Neural crest cell (in vitro differentiated cells): ENCODE results near the gene ZDHHC9. TPM values are rescaled to one million over a fixed set of nuclear protein-coding genes. Genes with fewer than 3 reads are reported as not detected.

Source experiments
- DNase-seq: peaks from one replicate; pipeline ENCODE4 v3.0.0; 2021; ENCODE audit warnings: low read depth, mixed read lengths, low spot score
- H3K27ac Mint-ChIP-seq: one replicate; pipeline ENCODE4 v1.8.0; 2021; ENCODE audit warnings: mild to moderate bottlenecking, mixed read lengths; ENCODE audit not compliant: unreplicated experiment
- H3K27me3 Mint-ChIP-seq: 2 replicates; pipeline ENCODE4 v1.8.0; 2021; ENCODE audit warnings: low read depth, mild to moderate bottlenecking, mixed read lengths
- H3K36me3 Mint-ChIP-seq: 2 replicates; pipeline ENCODE4 v1.8.0; 2021; ENCODE audit warnings: low read depth, mild to moderate bottlenecking, mixed read lengths
- H3K4me1 Mint-ChIP-seq: 2 replicates; pipeline ENCODE4 v1.8.0; 2021; ENCODE audit warnings: mixed read lengths
- H3K4me3 Mint-ChIP-seq: one replicate; pipeline ENCODE4 v1.8.0; 2021; ENCODE audit warnings: mild to moderate bottlenecking, mixed read lengths
- H3K9me3 Mint-ChIP-seq: 2 replicates; pipeline ENCODE4 v1.8.0; 2021; ENCODE audit warnings: mixed read lengths
- CTCF ChIP-seq: fragments of 200-600 bp; sonication (generic); conservative IDR thresholded peaks from 2 replicates; pipeline ENCODE4 v1.5.0; 2021; ENCODE audit warnings: antibody characterized with exemption, mild to moderate bottlenecking
- total RNA-seq: library from RNA; stranded (reverse); gene quantifications from 2 replicates; pipeline ENCODE4 v1.2.1, GENCODE V29; 2021

ZDHHC9 gene
- total RNA-seq, 1 donor from 2014 or later, result 25.0 TPM

DNA sequence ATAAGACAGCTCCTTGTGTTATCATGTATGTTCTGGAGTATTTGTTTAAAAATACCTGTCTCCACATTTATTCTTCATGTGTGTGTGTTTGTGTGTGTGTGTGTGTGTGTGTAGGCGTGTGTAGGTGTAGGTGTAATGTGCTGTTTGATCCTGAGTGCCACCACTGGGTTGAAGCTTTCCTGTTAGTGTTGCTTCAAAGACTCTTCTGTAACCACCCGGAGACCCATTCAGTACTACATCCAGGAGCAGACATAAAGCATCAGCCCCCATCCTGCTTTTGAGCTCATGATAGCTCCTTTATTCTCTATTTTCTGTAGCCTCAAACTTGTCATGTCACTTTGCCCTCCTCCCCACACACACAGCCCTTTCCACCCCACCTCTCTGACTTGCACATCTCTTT, 3.0 kb upstream of the ZDHHC9 start:
- Mint-ChIP-seq H3K36me3 (peaks cover 6% of the 10 kb centered on the region), H3K4me1 (peaks cover 28% of the 10 kb centered on the region), H3K9me3 (peaks cover 6% of the 10 kb centered on the region), H3K4me3 (no peak overlapping the region), H3K27ac (peak overlapping the region; percentile 21), H3K27me3 (peaks cover 20% of the 10 kb centered on the region)
- TF ChIP-seq CTCF, result no peak
- DNase-seq, result no peak

DNA sequence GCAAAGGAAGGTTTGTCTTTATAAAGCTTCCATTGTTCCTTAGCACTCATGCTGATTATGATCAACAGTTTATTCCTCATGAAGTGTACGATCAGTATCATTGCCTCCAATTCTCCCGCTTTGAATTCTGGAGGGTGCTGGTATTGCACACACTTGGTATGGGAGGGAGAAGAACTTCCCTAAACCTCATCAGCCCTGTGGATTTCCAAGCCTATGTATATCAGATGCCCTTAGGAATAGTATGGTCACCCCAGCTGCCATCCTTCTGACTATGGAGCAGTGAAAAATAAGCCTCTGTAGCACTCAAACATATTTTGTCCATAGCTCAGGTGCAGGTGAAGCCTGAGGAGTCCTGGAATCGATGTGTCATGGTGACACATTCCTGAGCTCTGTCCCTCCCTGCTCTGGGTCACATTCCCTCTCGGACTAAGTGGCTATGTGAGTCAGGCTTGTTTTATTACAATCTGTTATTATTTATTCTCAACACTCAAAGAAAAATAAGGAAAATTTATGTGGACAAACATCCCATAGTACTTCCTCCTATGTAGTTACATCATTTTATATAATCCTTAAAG, 2.0 kb upstream of the ZDHHC9 start:
- Mint-ChIP-seq H3K36me3 (peaks cover 12% of the 10 kb centered on the region), H3K27ac (no peak overlapping the region), H3K4me1 (peaks cover 31% of the 10 kb centered on the region), H3K27me3 (peaks cover 20% of the 10 kb centered on the region), H3K9me3 (peaks cover 6% of the 10 kb centered on the region), H3K4me3 (peak overlapping the region; percentile 8)
- DNase-seq, result no peak
- no peak for TF ChIP-seq CTCF

- Mint-ChIP-seq H3K4me1 (peaks cover 43% of the 10 kb centered on the region), H3K27ac (peak overlapping the region; percentile 50), H3K36me3 (peaks cover 13% of the 10 kb centered on the region), H3K9me3 (no peaks in the 10 kb centered on the region), H3K27me3 (peaks cover 15% of the 10 kb centered on the region), H3K4me3 (peak overlapping the region; percentile 85)
- DNase-seq, result no peak
- no peak for TF ChIP-seq CTCF
Measured at GRCh38 chrX:129843209-129843458, 552 bp downstream of the ZDHHC9 start.

DNA sequence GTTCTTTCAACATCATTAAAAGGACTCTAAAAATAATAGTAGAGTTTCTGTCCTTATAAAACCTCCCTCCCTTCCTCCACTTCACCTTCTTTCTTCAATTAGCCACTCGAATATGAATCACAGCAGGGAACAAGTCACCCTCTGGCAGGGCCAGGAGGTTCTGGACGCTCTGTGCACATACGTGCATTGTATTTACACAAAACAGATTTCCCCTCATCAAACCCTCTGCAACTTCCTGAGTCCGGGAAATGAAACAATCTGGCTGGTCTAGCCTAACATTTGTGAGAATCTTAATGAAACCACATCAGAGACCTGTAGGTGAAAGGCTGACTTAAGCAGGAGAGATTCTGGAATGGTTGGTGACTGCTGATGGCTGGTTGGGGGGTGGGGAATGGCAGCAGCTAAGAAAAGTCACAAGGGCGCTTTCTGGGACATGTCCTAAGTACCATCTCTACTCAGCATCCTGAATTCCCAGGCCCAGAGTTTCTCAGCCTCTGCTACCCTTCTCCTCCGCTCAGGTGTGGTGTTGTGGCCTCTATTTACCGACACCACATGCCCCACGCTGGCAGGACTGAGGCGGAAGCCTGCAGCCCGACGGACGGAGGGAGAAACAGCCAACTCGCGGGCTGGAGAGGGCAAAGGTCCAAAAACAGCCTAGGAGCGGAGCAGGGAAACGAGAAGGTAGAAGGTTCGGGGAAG, 1.0 kb downstream of the ZDHHC9 start:
- H3K4me1 Mint-ChIP-seq, result peaks cover 43% of the 10 kb centered on the region
- H3K9me3 Mint-ChIP-seq, result no peaks in the 10 kb centered on the region
- no peak for DNase-seq
- H3K36me3 Mint-ChIP-seq, result peaks cover 13% of the 10 kb centered on the region
- peak overlapping the region; percentile 85 for H3K4me3 Mint-ChIP-seq
- H3K27ac Mint-ChIP-seq, result peak overlapping the region; percentile 50
- H3K27me3 Mint-ChIP-seq, result peaks cover 15% of the 10 kb centered on the region
- TF ChIP-seq CTCF, result no peak

DNA sequence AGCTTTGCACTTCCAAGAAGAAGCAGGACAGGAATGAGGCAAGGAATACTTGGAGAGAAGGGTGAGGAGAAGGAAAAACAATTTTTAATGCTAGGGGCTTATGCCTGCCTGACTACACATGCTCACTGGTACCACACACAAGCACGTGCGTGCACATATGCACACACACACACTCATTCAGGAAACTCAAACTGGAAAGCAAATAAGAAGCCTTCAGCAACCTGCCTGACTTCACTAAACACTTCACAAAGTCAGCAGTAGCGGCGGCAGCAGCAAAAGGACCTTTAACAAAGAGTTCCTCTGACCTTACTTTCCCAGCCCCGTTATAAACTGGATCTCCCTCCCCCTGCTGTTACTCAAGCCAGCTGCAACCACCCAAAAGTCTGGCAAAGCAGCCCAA, 3.3 kb downstream of the ZDHHC9 start:
- peaks cover 33% of the 10 kb centered on the region for H3K4me1 Mint-ChIP-seq
- H3K27ac Mint-ChIP-seq, result no peak overlapping the region
- peaks cover 3% of the 10 kb centered on the region for H3K27me3 Mint-ChIP-seq
- H3K36me3 Mint-ChIP-seq, result peaks cover 16% of the 10 kb centered on the region
- DNase-seq, result no peak
- peak overlapping the region; percentile 85 for H3K4me3 Mint-ChIP-seq
- peaks cover 2% of the 10 kb centered on the region for H3K9me3 Mint-ChIP-seq
- no peak for TF ChIP-seq CTCF
